Keratinocyte (primary cell): ENCODE results near the gene MAP2K2. TPM values are rescaled to one million over a fixed set of nuclear protein-coding genes. Genes with fewer than 3 reads are reported as not detected.
"Not testable (repeated sequence)": the region's sequence is repeated elsewhere in the genome, so short reads cannot be mapped to it uniquely, and the experiment has no call there.

Experiments
- DNase-seq: peaks from one replicate; pipeline ENCODE4 v3.0.0-alpha.2; 2011; ENCODE audit warnings: low read depth, missing footprints, low spot score
- FAIRE-seq: peaks from 2 replicates; lab custom pipeline; 2011; peaks lifted over from hg19 to GRCh38; lab: Jason Lieb, UNC
- H2AFZ ChIP-seq: 2 replicates; pipeline ENCODE4 v1.6.0; 2012; ENCODE audit warnings: low read length, control low read depth, inconsistent platforms; ENCODE audit not compliant: control insufficient read depth
- H3K27ac ChIP-seq: 2 replicates; pipeline ENCODE4 v1.5.1; 2011; ENCODE audit warnings: low read length; ENCODE audit not compliant: control insufficient read depth, insufficient read depth
- H3K27me3 ChIP-seq: 3 replicates; pipeline ENCODE4 v1.6.0; 2011; ENCODE audit warnings: low read length; ENCODE audit not compliant: control insufficient read depth, insufficient read depth; ENCODE audit errors: extremely low read depth
- H3K36me3 ChIP-seq, 2 experiments: 2 replicates in 1 of 2; 3 replicates in 1 of 2; pipeline ENCODE4 v1.5.1; 2011; ENCODE audit warnings: low read length in 2 of 2, mild to moderate bottlenecking in 1 of 2; ENCODE audit not compliant: control insufficient read depth in 2 of 2, insufficient read depth in 2 of 2; ENCODE audit errors: extremely low read depth in 1 of 2
- H3K4me1 ChIP-seq: 3 replicates; pipeline ENCODE4 v1.5.1; 2011; ENCODE audit warnings: low read length; ENCODE audit not compliant: control insufficient read depth, insufficient read depth; ENCODE audit errors: extremely low read depth
- H3K4me2 ChIP-seq: 3 replicates; pipeline ENCODE4 v1.6.0; 2011; ENCODE audit warnings: low read depth, low read length; ENCODE audit not compliant: control insufficient read depth, insufficient read depth; ENCODE audit errors: extremely low read depth
- H3K4me3 ChIP-seq, 3 experiments: fragments of 200-600 bp in 1 of 3; sonication (generic) in 1 of 3; 2 replicates in 2 of 3; 3 replicates in 1 of 3; pipeline ENCODE4 v1.5.1; 2011 to 2016; ENCODE audit warnings: low read length in 3 of 3, mild to moderate bottlenecking in 3 of 3, control low read depth in 2 of 3, inconsistent platforms in 1 of 3, low read depth in 1 of 3, mixed read lengths in 1 of 3, mixed run types in 1 of 3, moderate library complexity in 1 of 3; ENCODE audit not compliant: control insufficient read depth in 2 of 3, insufficient read depth in 2 of 3; ENCODE audit errors: extremely low read depth in 1 of 3
- H3K79me2 ChIP-seq: 2 replicates; pipeline ENCODE4 v1.6.0; 2012; ENCODE audit warnings: low read length; ENCODE audit not compliant: control insufficient read depth, insufficient read depth
- H3K9ac ChIP-seq: 3 replicates; pipeline ENCODE4 v1.6.0; 2011; ENCODE audit warnings: low read length; ENCODE audit not compliant: control insufficient read depth, insufficient read depth; ENCODE audit errors: extremely low read depth
- H3K9me1 ChIP-seq: 3 replicates; pipeline ENCODE4 v1.6.0; 2011; ENCODE audit warnings: low read length; ENCODE audit not compliant: control insufficient read depth, insufficient read depth; ENCODE audit errors: extremely low read depth
- H3K9me3 ChIP-seq: 2 replicates; pipeline ENCODE4 v1.5.1; 2012; ENCODE audit warnings: low read depth, low read length; ENCODE audit not compliant: control insufficient read depth
- H4K20me1 ChIP-seq: 3 replicates; pipeline ENCODE4 v1.6.0; 2011; ENCODE audit warnings: low read length; ENCODE audit not compliant: control insufficient read depth, insufficient read depth; ENCODE audit errors: extremely low read depth
- EZH2 ChIP-seq: IDR thresholded peaks from one replicate; pipeline ENCODE4 v1.6.1; 2012; ENCODE audit warnings: inconsistent platforms, mild to moderate bottlenecking, low read length, moderate library complexity
- dilution Hi-C: fragments of 300-500 bp; cut with MboI; formaldehyde crosslinking; loops from one replicate; pipeline ENCODE4 v1.7.0; 2020; ENCODE audit warnings: low sequenced_read_pairs; ENCODE audit not compliant: extremely low pct_ligation_motif_present
- polyA plus RNA-seq, 5 experiments: library from polyadenylated mRNA; depleted of rRNA in 3 of 5; stranded (reverse) in 3 of 5; stranded (forward) in 1 of 5; unstranded in 1 of 5; fragments of >200 nt; gene quantifications; 1 replicate in 1 of 5; 2 replicates in 3 of 5; 3 replicates in 1 of 5; pipeline versions ENCODE4 v1.2.1 to v1.2.3, GENCODE V29; 2011 to 2012; ENCODE audit warnings: missing spikeins in 2 of 5, low read depth in 1 of 5, low replicate concordance in 1 of 5
- TF ChIP-seq, protein P1 (sequence below), 3 experiments: IDR thresholded peaks in 1 of 3; conservative IDR thresholded peaks in 1 of 3; optimal IDR thresholded peaks in 1 of 3; 2 replicates in 2 of 3; 3 replicates in 1 of 3; pipeline versions ENCODE3 to v1.5.1; 2011; ENCODE audit warnings: low read length in 3 of 3, mild to moderate bottlenecking in 3 of 3, moderate library complexity in 2 of 3, control low read depth in 1 of 3, inconsistent platforms in 1 of 3; ENCODE audit not compliant: insufficient read depth in 2 of 3; ENCODE audit errors: extremely low read depth in 1 of 3

The MAP2K2 gene
- polyA plus RNA-seq, 1 donor (not counting 4 experiments of a cell fraction or from before 2014, with no cell fraction given): 61.8 TPM

- Histone ChIP-seq H3K27me3 (no peaks in the 10 kb centered on the region), H2AFZ (no peak overlapping the region), H3K9ac (no peak overlapping the region), H3K4me2 (no peak overlapping the region), H3K9me1 (no peaks in the 10 kb centered on the region), H3K9me3 (no peaks in the 10 kb centered on the region), H3K79me2 (no peaks in the 10 kb centered on the region), H3K27ac (no peak overlapping the region), H3K4me1 (peaks cover 4% of the 10 kb centered on the region), H3K36me3 (no peaks in the 10 kb centered on the region), H3K4me3 (no peak overlapping the region), H4K20me1 (no peaks in the 10 kb centered on the region)
- no peak for TF ChIP-seq EZH2
- TF ChIP-seq, protein P1, sequence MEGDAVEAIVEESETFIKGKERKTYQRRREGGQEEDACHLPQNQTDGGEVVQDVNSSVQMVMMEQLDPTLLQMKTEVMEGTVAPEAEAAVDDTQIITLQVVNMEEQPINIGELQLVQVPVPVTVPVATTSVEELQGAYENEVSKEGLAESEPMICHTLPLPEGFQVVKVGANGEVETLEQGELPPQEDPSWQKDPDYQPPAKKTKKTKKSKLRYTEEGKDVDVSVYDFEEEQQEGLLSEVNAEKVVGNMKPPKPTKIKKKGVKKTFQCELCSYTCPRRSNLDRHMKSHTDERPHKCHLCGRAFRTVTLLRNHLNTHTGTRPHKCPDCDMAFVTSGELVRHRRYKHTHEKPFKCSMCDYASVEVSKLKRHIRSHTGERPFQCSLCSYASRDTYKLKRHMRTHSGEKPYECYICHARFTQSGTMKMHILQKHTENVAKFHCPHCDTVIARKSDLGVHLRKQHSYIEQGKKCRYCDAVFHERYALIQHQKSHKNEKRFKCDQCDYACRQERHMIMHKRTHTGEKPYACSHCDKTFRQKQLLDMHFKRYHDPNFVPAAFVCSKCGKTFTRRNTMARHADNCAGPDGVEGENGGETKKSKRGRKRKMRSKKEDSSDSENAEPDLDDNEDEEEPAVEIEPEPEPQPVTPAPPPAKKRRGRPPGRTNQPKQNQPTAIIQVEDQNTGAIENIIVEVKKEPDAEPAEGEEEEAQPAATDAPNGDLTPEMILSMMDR (optimal IDR thresholded peaks at IDR 0.05 in 1 of 3, IDR thresholded peaks at IDR 0.05 in 1 of 3, conservative IDR thresholded peaks at IDR 0.05 in 1 of 3; ENCODE audit: extremely low read depth in 1 of 3, insufficient read depth in 2 of 3, low read length in 3 of 3): no peak
- DNase-seq: no peak
- no peak for FAIRE-seq
- dilution Hi-C loops: no loop called here
These were observed 12.8 kb upstream of the MAP2K2 start for GRCh38 chr19:4136680-4137088.

DNA sequence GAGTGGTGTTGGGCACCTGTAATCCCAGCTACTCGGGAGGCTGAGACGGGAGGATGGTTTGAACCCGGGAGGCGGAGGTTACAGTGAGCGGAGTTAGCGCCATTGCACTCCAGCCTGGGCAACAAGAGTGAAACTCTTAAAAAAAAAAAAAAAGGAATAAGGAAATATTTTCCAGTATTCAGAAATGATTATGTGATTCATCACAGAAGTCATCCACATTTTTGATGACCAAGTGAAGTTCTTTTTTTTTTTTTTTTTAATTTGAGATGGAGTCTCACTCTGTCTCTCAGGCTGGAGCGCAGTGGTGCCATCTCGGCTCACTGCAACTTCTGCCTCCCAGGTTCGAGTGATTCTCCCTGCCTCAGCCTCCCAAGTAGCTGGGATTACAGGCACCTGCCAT lies 11.5 kb upstream of the MAP2K2 start:
- H3K79me2 ChIP-seq, H3K4me2 ChIP-seq, H3K9me3 ChIP-seq, H3K4me3 ChIP-seq, H3K27me3 ChIP-seq, FAIRE-seq, H3K27ac ChIP-seq, H4K20me1 ChIP-seq, H3K36me3 ChIP-seq, DNase-seq, H3K9me1 ChIP-seq, H2AFZ ChIP-seq, H3K9ac ChIP-seq, dilution Hi-C loops: not testable (repeated sequence)
- H3K4me1 ChIP-seq: peaks cover 15% of the 10 kb centered on the region

DNA sequence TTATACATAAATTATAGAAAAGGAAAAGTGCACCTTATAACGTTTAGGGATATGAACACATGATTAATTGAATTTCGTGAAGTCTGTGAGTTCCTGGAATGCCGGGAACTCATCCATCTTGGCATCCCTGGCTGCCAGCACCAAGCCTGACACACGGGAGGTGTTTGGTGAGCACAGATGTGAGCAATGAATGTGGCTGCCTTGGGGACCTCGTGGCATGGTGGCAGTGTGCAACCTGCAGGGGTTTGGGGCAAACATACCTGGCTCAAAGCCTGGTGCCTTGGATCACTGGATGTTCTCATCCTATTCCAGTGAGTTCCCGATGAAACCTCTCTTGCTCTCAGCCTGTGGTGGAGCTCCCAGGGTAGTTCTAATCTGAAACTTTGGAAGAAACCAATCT lies 10.4 kb upstream of the MAP2K2 start:
- no peaks in the 10 kb centered on the region for H3K27me3 ChIP-seq

More for the DNA sequence above, 10.4 kb upstream of the MAP2K2 start:
- no peak overlapping the region for H3K27ac ChIP-seq
- H3K4me1 ChIP-seq: peaks cover 15% of the 10 kb centered on the region
- H3K9ac ChIP-seq: no peak overlapping the region
- FAIRE-seq (no peak), DNase-seq (no peak)
- no peaks in the 10 kb centered on the region for H3K9me1 ChIP-seq
- H3K9me3 ChIP-seq: no peaks in the 10 kb centered on the region
- H3K79me2 ChIP-seq: no peaks in the 10 kb centered on the region
- no peaks in the 10 kb centered on the region for H3K36me3 ChIP-seq
- peak overlapping the region; percentile 27 for H2AFZ ChIP-seq
- H3K4me2 ChIP-seq: no peak overlapping the region
- no peaks in the 10 kb centered on the region for H4K20me1 ChIP-seq
- dilution Hi-C loops: no loop called here
- TF ChIP-seq, protein P1 (optimal IDR thresholded peaks at IDR 0.05 in 1 of 3, IDR thresholded peaks at IDR 0.05 in 1 of 3, conservative IDR thresholded peaks at IDR 0.05 in 1 of 3; ENCODE audit: extremely low read depth in 1 of 3, insufficient read depth in 2 of 3, low read length in 3 of 3): no peak
- no peak for TF ChIP-seq EZH2
- no peak overlapping the region for H3K4me3 ChIP-seq
